Caco-2 (cell line): Measurements from ENCODE around the gene ST6GALNAC2. TPM values are rescaled to one million over a fixed set of nuclear protein-coding genes. Genes with fewer than 3 reads are reported as not detected.
"Not testable (repeated sequence)": the region's sequence is repeated elsewhere in the genome, so short reads cannot be mapped to it uniquely, and the experiment has no call there.

Experiments used
- BruUV-seq: library from RNA; stranded (reverse); fragments of 400-500 nt; replicated peaks from 2 replicates; lab custom pipeline; 2021; lab: Mats Ljungman, UMichigan
- CTCF ChIA-PET: fragments of 300-600 bp; sonication (Branson Sonifier 250); formaldehyde crosslinking; loops from one replicate; lab custom pipeline; 2022; ENCODE audit warnings: antibody characterized with exemption; lab: Charles Lee
- POLR2A ChIA-PET: fragments of 300-600 bp; sonication (Branson Sonifier 250); formaldehyde crosslinking; loops from one replicate; lab custom pipeline; 2022; ENCODE audit warnings: antibody characterized with exemption; lab: Charles Lee
- DNase-seq, 2 experiments: peaks; one replicate each; pipeline versions ENCODE4 v3.0.0 to v3.0.0-alpha.2; 2020 to 2022
- H3K27me3 ChIP-seq: replicated peaks from 2 replicates; pipeline ENCODE4 v1.6.0; 2011; ENCODE audit warnings: low read length; ENCODE audit not compliant: control insufficient read depth, insufficient read depth
- H3K36me3 ChIP-seq: 2 replicates; pipeline ENCODE4 v1.5.1; 2011; ENCODE audit warnings: low read length; ENCODE audit not compliant: control insufficient read depth, insufficient read depth
- H3K4me1 ChIP-seq: fragments of 250-450 bp; sonication (Bioruptor Pico); 2 replicates; pipeline ENCODE4 v1.5.1; 2020; ENCODE audit warnings: mild to moderate bottlenecking
- H3K4me3 ChIP-seq: 2 replicates; pipeline ENCODE4 v1.5.1; 2011; ENCODE audit warnings: low read depth, mild to moderate bottlenecking, control low read depth, low read length
- H3K9me3 ChIP-seq: fragments of 250-450 bp; sonication (Bioruptor Pico); 2 replicates; pipeline ENCODE4 v1.5.1; 2020; ENCODE audit warnings: mild to moderate bottlenecking, moderate library complexity
- H3K27ac Mint-ChIP-seq: one replicate; pipeline ENCODE4 v1.8.0; 2022; ENCODE audit warnings: mixed read lengths; ENCODE audit not compliant: unreplicated experiment
- H3K27me3 Mint-ChIP-seq: one replicate; pipeline ENCODE4 v1.8.0; 2022; ENCODE audit warnings: mixed read lengths; ENCODE audit not compliant: insufficient read depth, unreplicated experiment
- H3K36me3 Mint-ChIP-seq: one replicate; pipeline ENCODE4 v1.8.0; 2022; ENCODE audit warnings: mild to moderate bottlenecking, mixed read lengths; ENCODE audit not compliant: insufficient read depth, unreplicated experiment
- H3K4me1 Mint-ChIP-seq: one replicate; pipeline ENCODE4 v1.8.0; 2022; ENCODE audit warnings: low read depth, mixed read lengths; ENCODE audit not compliant: unreplicated experiment
- H3K4me3 Mint-ChIP-seq: one replicate; pipeline ENCODE4 v1.8.0; 2022; ENCODE audit warnings: mild to moderate bottlenecking, moderate library complexity, mixed read lengths; ENCODE audit not compliant: unreplicated experiment
- H3K9me3 Mint-ChIP-seq: one replicate; pipeline ENCODE4 v1.8.0; 2022; ENCODE audit warnings: mixed read lengths; ENCODE audit not compliant: unreplicated experiment
- CTCF ChIP-seq, 2 experiments: fragments of 200-600 bp in 1 of 2; IDR thresholded peaks; 1 replicate in 1 of 2; 2 replicates in 1 of 2; pipeline versions ENCODE4 v1.5.1 to v1.8.0; 2011 to 2022; ENCODE audit warnings: antibody characterized with exemption in 1 of 2, control low read depth in 1 of 2, inconsistent platforms in 1 of 2, low read depth in 1 of 2, low read length in 1 of 2, mild to moderate bottlenecking in 1 of 2, moderate library complexity in 1 of 2; ENCODE audit not compliant: insufficient read depth in 1 of 2, severe bottlenecking in 1 of 2, unreplicated experiment in 1 of 2
- intact Hi-C: fragments of 100-400 bp; cut with micrococcal nuclease; formaldehyde crosslinking; loops from one replicate; pipeline ENCODE4 v1.10.0; 2022; ENCODE audit not compliant: unreplicated experiment
- total RNA-seq: library from RNA; stranded (reverse); gene quantifications from 2 replicates; pipeline ENCODE4 v1.2.3, GENCODE V29; 2022

Gene ST6GALNAC2
- total RNA-seq, 1 experiment from 2014 or later = 0.77 TPM

DNA sequence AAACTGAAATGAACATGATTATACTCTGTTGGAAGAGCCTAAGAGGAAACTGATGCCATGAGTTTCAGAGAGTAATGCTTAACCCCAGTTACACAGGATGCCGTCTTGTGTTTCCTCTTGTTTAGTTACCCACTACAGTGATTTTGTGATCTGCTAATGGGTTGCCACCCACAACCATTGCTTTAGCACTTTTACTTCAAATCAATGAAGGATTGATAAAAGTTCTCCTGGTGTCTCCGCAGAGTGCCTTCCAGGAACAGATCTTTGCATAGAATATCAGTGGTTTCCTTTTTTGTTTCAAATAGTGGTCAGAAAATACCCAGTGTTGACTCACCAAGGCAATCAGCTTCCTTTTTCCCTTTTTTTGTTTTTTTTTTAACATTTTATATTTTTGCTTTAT lies 22.3 kb downstream of the ST6GALNAC2 start:
- H3K27ac Mint-ChIP-seq, DNase-seq, intact Hi-C loops, POLR2A ChIA-PET, H3K4me3 Mint-ChIP-seq, H3K9me3 Mint-ChIP-seq, H3K36me3 ChIP-seq, BruUV-seq, H3K4me3 ChIP-seq, H3K9me3 ChIP-seq, CTCF ChIA-PET, H3K27me3 ChIP-seq, H3K27me3 Mint-ChIP-seq: not testable (repeated sequence)
- Mint-ChIP-seq H3K36me3 (peaks cover 98% of the 10 kb centered on the region), H3K4me1 (peaks cover 19% of the 10 kb centered on the region)
- H3K4me1 ChIP-seq = peaks cover 18% of the 10 kb centered on the region

GRCh38 chr17:76562734-76563148 lies 22.9 kb downstream of the ST6GALNAC2 start:
- no TSS peak for BruUV-seq
- Mint-ChIP-seq H3K4me1 (peaks cover 19% of the 10 kb centered on the region), H3K27ac (no peak overlapping the region), H3K36me3 (peaks cover 98% of the 10 kb centered on the region), H3K4me3 (no peak overlapping the region), H3K27me3 (no peaks in the 10 kb centered on the region), H3K9me3 (no peaks in the 10 kb centered on the region)
- intact Hi-C loops = no loop called here
- no peak for DNase-seq
- Histone ChIP-seq H3K4me1 (peaks cover 18% of the 10 kb centered on the region), H3K9me3 (no peaks in the 10 kb centered on the region), H3K36me3 (peaks cover 8% of the 10 kb centered on the region), H3K4me3 (no peak overlapping the region), H3K27me3 (no peaks in the 10 kb centered on the region)
- no peak for TF ChIP-seq CTCF (IDR thresholded peaks at IDR 0.05; ENCODE audit: insufficient read depth in 1 of 2, low read depth in 1 of 2, low read length in 1 of 2, severe bottlenecking in 1 of 2, unreplicated experiment in 1 of 2)
- ChIA-PET POLR2A (no interaction called here), CTCF (interaction anchor here (0.6 kb wide), 1 partner anchor 26 kb away, joined by 3 read pairs; no protein-coding TSS in a partner anchor)

- peaks cover 96% of the 10 kb centered on the region for H3K36me3 Mint-ChIP-seq
- H3K27ac Mint-ChIP-seq = no peak overlapping the region
- no peak overlapping the region for H3K4me3 Mint-ChIP-seq
- no peaks in the 10 kb centered on the region for H3K27me3 Mint-ChIP-seq
- POLR2A ChIA-PET = interaction anchor here (0.7 kb wide), 1 partner anchor 50 kb away, joined by 9 read pairs; no protein-coding TSS in a partner anchor
- DNase-seq = no peak
- Histone ChIP-seq H3K36me3 (peaks cover 8% of the 10 kb centered on the region), H3K4me3 (no peak overlapping the region), H3K27me3 (no peaks in the 10 kb centered on the region), H3K4me1 (peaks cover 18% of the 10 kb centered on the region), H3K9me3 (no peaks in the 10 kb centered on the region)
- CTCF ChIA-PET = no interaction called here
- no peak for TF ChIP-seq CTCF (IDR thresholded peaks at IDR 0.05; ENCODE audit: insufficient read depth in 1 of 2, low read depth in 1 of 2, low read length in 1 of 2, severe bottlenecking in 1 of 2, unreplicated experiment in 1 of 2)
- no peaks in the 10 kb centered on the region for H3K9me3 Mint-ChIP-seq
- peaks cover 14% of the 10 kb centered on the region for H3K4me1 Mint-ChIP-seq
- BruUV-seq = no TSS peak
- intact Hi-C loops = no loop called here
Measured at GRCh38 chr17:76561799-76562268, 23.8 kb downstream of the ST6GALNAC2 start.
